ENCODE measurements around the gene TMEM134. TPM values are rescaled to one million over a fixed set of nuclear protein-coding genes. Genes with fewer than 3 reads are reported as not detected.

The TMEM134 gene
- total RNA-seq, 4 donors from 2014 or later = 79.8 to 155 (median 108) TPM

- in situ Hi-C loops (cut with MboI; ENCODE audit: low sequenced_read_pairs in 4 of 4) = loop anchor here in 3 of 4 donors (10.0 kb wide), 1 partner anchor 106 kb away; the partner anchor contains the start of gene RAD9A (in 3 of the 3)
- ATAC-seq (no peak), DNase-seq (no peak)
- H3K27me3 ChIP-seq = peaks cover 0 to 13% (median 0%) of the 10 kb centered on the region in 3 donors
- no peak overlapping the region for H3K4me3 ChIP-seq
- H3K36me3 ChIP-seq = peaks cover 0 to 4% of the 10 kb centered on the region in 2 donors
- H3K9me3 ChIP-seq = no peaks in the 10 kb centered on the region
- intact Hi-C loops (cut with DNase I; ENCODE audit: low total_unique reads) = no loop called here
- no peak for TF ChIP-seq POLR2A (IDR thresholded peaks at IDR 0.05)
- TF ChIP-seq, protein P1, sequence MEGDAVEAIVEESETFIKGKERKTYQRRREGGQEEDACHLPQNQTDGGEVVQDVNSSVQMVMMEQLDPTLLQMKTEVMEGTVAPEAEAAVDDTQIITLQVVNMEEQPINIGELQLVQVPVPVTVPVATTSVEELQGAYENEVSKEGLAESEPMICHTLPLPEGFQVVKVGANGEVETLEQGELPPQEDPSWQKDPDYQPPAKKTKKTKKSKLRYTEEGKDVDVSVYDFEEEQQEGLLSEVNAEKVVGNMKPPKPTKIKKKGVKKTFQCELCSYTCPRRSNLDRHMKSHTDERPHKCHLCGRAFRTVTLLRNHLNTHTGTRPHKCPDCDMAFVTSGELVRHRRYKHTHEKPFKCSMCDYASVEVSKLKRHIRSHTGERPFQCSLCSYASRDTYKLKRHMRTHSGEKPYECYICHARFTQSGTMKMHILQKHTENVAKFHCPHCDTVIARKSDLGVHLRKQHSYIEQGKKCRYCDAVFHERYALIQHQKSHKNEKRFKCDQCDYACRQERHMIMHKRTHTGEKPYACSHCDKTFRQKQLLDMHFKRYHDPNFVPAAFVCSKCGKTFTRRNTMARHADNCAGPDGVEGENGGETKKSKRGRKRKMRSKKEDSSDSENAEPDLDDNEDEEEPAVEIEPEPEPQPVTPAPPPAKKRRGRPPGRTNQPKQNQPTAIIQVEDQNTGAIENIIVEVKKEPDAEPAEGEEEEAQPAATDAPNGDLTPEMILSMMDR (IDR thresholded peaks at IDR 0.05 in 4 of 5, conservative IDR thresholded peaks at IDR 0.05 in 1 of 5) = no peak
- H3K27ac ChIP-seq = no peak overlapping the region
- peaks cover 11 to 19% of the 10 kb centered on the region in 2 donors for H3K4me1 ChIP-seq
Measured at GRCh38 chr11:67500831-67501715, 32.0 kb upstream of the TMEM134 start.

GRCh38 chr11:67500484-67500821 is 31.4 kb upstream of the TMEM134 start:
- Histone ChIP-seq H3K36me3 (peaks cover 0 to 4% of the 10 kb centered on the region in 2 donors), H3K27me3 (peaks cover 0 to 12% (median 0%) of the 10 kb centered on the region in 3 donors), H3K9me3 (no peaks in the 10 kb centered on the region), H3K4me1 (peaks cover 5 to 13% of the 10 kb centered on the region in 2 donors), H3K4me3 (no peak overlapping the region), H3K27ac (no peak overlapping the region)
- in situ Hi-C loops (cut with MboI; ENCODE audit: low sequenced_read_pairs in 4 of 4) = loop anchor here in 3 of 4 donors (10.0 kb wide), 1 partner anchor 106 kb away; the partner anchor contains the start of gene RAD9A (in 3 of the 3)
- intact Hi-C loops (cut with DNase I; ENCODE audit: low total_unique reads) = no loop called here
- no peak for DNase-seq
- TF ChIP-seq, protein P1 (IDR thresholded peaks at IDR 0.05 in 4 of 5, conservative IDR thresholded peaks at IDR 0.05 in 1 of 5) = no peak
- TF ChIP-seq POLR2A (IDR thresholded peaks at IDR 0.05) = no peak
- no peak for ATAC-seq

GRCh38 chr11:67499808-67500483 is 30.9 kb upstream of the TMEM134 start:
- H3K4me1 ChIP-seq = peaks cover 4 to 10% of the 10 kb centered on the region in 2 donors
- no peak for DNase-seq
- in situ Hi-C loops (cut with MboI; ENCODE audit: low sequenced_read_pairs in 4 of 4) = loop anchor here in 3 of 4 donors (10.0 kb wide), 1 partner anchor 105 kb away; the partner anchor contains the start of gene RAD9A (in 3 of the 3)
- intact Hi-C loops (cut with DNase I; ENCODE audit: low total_unique reads) = no loop called here
- H3K27me3 ChIP-seq = peaks cover 0 to 10% (median 0%) of the 10 kb centered on the region in 3 donors
- TF ChIP-seq POLR2A (IDR thresholded peaks at IDR 0.05) = no peak
- TF ChIP-seq, protein P1 (IDR thresholded peaks at IDR 0.05 in 4 of 5, conservative IDR thresholded peaks at IDR 0.05 in 1 of 5) = no peak
- H3K27ac ChIP-seq = no peak overlapping the region
- H3K36me3 ChIP-seq = peaks cover 0 to 8% of the 10 kb centered on the region in 2 donors
- H3K9me3 ChIP-seq = no peaks in the 10 kb centered on the region
- ATAC-seq = no peak
- H3K4me3 ChIP-seq = no peak overlapping the region

DNA sequence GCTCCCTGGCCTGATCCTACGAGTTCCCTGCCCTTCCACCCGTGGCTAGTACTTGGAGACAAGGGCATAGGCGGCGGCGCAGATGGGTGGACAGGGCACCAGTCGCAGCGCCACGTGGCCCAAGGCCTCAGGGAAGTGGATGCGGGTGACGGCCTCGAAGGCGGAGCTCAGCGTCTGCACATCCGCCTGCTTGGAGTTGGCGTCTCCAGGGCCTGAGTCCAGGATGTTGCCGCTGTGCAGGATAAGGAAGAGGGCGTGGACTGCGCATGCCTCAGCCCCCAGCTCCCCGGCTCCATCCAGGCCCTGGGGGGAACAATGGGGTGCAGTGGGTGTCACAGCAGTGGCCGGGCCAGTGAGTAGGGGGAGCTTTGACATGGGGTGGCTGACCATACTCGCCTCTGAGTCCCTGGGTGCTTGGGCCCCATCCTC is 29.5 kb upstream of the TMEM134 start:
- H3K4me1 ChIP-seq = peaks cover 0 to 2% of the 10 kb centered on the region in 2 donors
- in situ Hi-C loops (cut with MboI; ENCODE audit: low sequenced_read_pairs in 4 of 4) = no loop called here
- peaks cover 0 to under 1% (median 0%) of the 10 kb centered on the region in 3 donors for H3K27me3 ChIP-seq
- no peak overlapping the region for H3K4me3 ChIP-seq
- no peak for DNase-seq
- intact Hi-C loops (cut with DNase I; ENCODE audit: low total_unique reads) = no loop called here
- H3K27ac ChIP-seq = peak overlapping the region in 2 of 4 donors; percentile 18 to 34
- peaks cover 0 to 9% of the 10 kb centered on the region in 2 donors for H3K36me3 ChIP-seq
- no peak for ATAC-seq
- TF ChIP-seq, protein P1 (IDR thresholded peaks at IDR 0.05 in 4 of 5, conservative IDR thresholded peaks at IDR 0.05 in 1 of 5) = no peak
- no peak for TF ChIP-seq POLR2A (IDR thresholded peaks at IDR 0.05)
- H3K9me3 ChIP-seq = no peaks in the 10 kb centered on the region
